Fibroblast of villous mesenchyme (primary cell): Measurements from ENCODE around the gene POLR1G. TPM values are rescaled to one million over a fixed set of nuclear protein-coding genes. Genes with fewer than 3 reads are reported as not detected.

Experiments
- DNase-seq: peaks from one replicate; pipeline ENCODE4 v3.0.0-alpha.2; 2010; ENCODE audit warnings: low read depth
- H3K4me3 ChIP-seq: 2 replicates; pipeline ENCODE4 v1.5.1; 2011; ENCODE audit warnings: low read depth, mild to moderate bottlenecking, low read length
- small RNA-seq: library from RNA; depleted of rRNA; stranded (forward); fragments of <200 nt; gene quantifications from one replicate; pipeline ENCODE3, GENCODE V24; 2012
- total RNA-seq: library from RNA; depleted of rRNA; stranded (reverse); fragments of >200 nt; gene quantifications from 2 replicates; pipeline ENCODE4 v1.2.3, GENCODE V29; 2012
- TF ChIP-seq, protein P1 (sequence below): IDR thresholded peaks from 2 replicates; pipeline ENCODE4 v1.5.1; 2012; ENCODE audit warnings: low read depth, mild to moderate bottlenecking, low read length; ENCODE audit not compliant: insufficient read depth

Gene POLR1G
- total RNA-seq, 1 donor: 13.4 TPM

DNA sequence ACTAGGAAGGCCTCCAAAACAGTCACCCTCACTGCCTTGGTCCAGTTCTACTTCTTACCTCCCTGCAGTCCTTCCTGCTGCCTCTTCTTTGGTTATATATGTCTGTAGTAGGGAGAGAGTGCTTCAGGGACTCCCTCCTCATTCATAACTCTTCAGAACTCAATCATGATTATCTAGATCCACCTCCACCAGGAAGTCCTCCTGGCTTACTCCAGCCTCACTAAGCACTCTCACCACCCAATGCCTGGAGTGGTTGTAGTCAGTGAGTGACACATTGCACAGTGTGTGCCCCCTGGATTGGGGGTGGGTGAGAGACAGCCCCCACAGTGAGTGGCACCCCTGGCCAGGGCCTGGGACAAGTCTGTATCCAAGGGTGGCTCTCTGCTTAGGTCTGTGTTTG, 51.3 kb downstream of the POLR1G start:
- DNase-seq: no peak
- TF ChIP-seq, protein P1, sequence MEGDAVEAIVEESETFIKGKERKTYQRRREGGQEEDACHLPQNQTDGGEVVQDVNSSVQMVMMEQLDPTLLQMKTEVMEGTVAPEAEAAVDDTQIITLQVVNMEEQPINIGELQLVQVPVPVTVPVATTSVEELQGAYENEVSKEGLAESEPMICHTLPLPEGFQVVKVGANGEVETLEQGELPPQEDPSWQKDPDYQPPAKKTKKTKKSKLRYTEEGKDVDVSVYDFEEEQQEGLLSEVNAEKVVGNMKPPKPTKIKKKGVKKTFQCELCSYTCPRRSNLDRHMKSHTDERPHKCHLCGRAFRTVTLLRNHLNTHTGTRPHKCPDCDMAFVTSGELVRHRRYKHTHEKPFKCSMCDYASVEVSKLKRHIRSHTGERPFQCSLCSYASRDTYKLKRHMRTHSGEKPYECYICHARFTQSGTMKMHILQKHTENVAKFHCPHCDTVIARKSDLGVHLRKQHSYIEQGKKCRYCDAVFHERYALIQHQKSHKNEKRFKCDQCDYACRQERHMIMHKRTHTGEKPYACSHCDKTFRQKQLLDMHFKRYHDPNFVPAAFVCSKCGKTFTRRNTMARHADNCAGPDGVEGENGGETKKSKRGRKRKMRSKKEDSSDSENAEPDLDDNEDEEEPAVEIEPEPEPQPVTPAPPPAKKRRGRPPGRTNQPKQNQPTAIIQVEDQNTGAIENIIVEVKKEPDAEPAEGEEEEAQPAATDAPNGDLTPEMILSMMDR: no peak
- no peak overlapping the region for H3K4me3 ChIP-seq

Small RNA genes within 50 kb of the gene (small RNA-seq; reads per million reads assigned to genes)
- gene MIR6088: not detected

Other genes with a start within 250 kb of the POLR1G start
- gene NKPD1, start 245.7 kb upstream of the POLR1G start, total RNA-seq: under 0.01 TPM in 2 replicates
- 3.9 and 7.7 TPM in 2 replicates for gene TRAPPC6A, start 228.4 kb upstream of the POLR1G start, total RNA-seq
- 4.3 and 5.8 TPM in 2 replicates for gene BLOC1S3, start 227.9 kb upstream of the POLR1G start, total RNA-seq
- gene EXOC3L2, start 161.2 kb upstream of the POLR1G start, total RNA-seq: not detected in 2 replicates
- 14.2 and 16.8 TPM in 2 replicates for gene MARK4, start 155.4 kb upstream of the POLR1G start, total RNA-seq
- gene CKM, start 83.8 kb upstream of the POLR1G start, total RNA-seq: 0.43 TPM in 1 of 2 replicates, not detected in the other
- 0.32 TPM in 1 of 2 replicates, not detected in the other for gene KLC3, start 65.9 kb upstream of the POLR1G start, total RNA-seq
- 53.5 and 73.0 TPM in 2 replicates for gene ERCC2, start 36.1 kb upstream of the POLR1G start, total RNA-seq
- 5.6 and 8.4 TPM in 2 replicates for gene PPP1R13L, start 1.6 kb upstream of the POLR1G start, total RNA-seq
- gene ERCC1, start 17.3 kb downstream of the POLR1G start, total RNA-seq: 73.0 and 88.9 TPM in 2 replicates
- 13.0 and 16.1 TPM in 2 replicates for gene FOSB, start 61.4 kb downstream of the POLR1G start, total RNA-seq
- 6.9 and 11.9 TPM in 2 replicates for gene RTN2, start 90.4 kb downstream of the POLR1G start, total RNA-seq
- gene PPM1N, start 91.8 kb downstream of the POLR1G start, total RNA-seq: 1.3 and 2.3 TPM in 2 replicates
- gene VASP, start 100.8 kb downstream of the POLR1G start, total RNA-seq: 158 and 185 TPM in 2 replicates
- gene OPA3, start 178.2 kb downstream of the POLR1G start, total RNA-seq: 8.2 and 8.4 TPM in 2 replicates
- not detected in 2 replicates for gene GPR4, start 195.6 kb downstream of the POLR1G start, total RNA-seq
- gene EML2, start 232.8 kb downstream of the POLR1G start, total RNA-seq: 17.7 and 31.5 TPM in 2 replicates